CD8-positive, alpha-beta memory T cell (primary cell): Measurements from ENCODE around the gene CD244. TPM values are rescaled to one million over a fixed set of nuclear protein-coding genes. Genes with fewer than 3 reads are reported as not detected.
"Not testable (repeated sequence)": the region's sequence is repeated elsewhere in the genome, so short reads cannot be mapped to it uniquely, and the experiment has no call there.

Source experiments
- CTCF ChIA-PET: fragments of 350-600 bp; sonication (Branson Sonifier 250); formaldehyde crosslinking; loops from one replicate; lab custom pipeline; 2021; ENCODE audit warnings: antibody characterized with exemption; lab: Charles Lee
- POLR2A ChIA-PET: fragments of 350-600 bp; sonication (Branson Sonifier 250); formaldehyde crosslinking; loops from one replicate; lab custom pipeline; 2021; ENCODE audit warnings: antibody characterized with exemption; lab: Charles Lee
- DNase-seq, 5 donors: peaks; one replicate each; pipeline versions ENCODE4 v3.0.0 to v3.0.0-alpha.2; 2020 to 2022; ENCODE audit warnings: mixed read lengths in 1 of 5
- H3K27ac ChIP-seq: one replicate; pipeline ENCODE4 v1.7.0; 2013; ENCODE audit warnings: low read depth, mild to moderate bottlenecking, low read length, moderate library complexity
- H3K27me3 ChIP-seq: 2 replicates; pipeline ENCODE4 v1.7.0; 2013; ENCODE audit warnings: low read length, mild to moderate bottlenecking; ENCODE audit not compliant: insufficient read depth, poor library complexity, severe bottlenecking
- H3K36me3 ChIP-seq: 2 replicates; pipeline ENCODE4 v1.7.0; 2013; ENCODE audit warnings: mild to moderate bottlenecking, low read length, moderate library complexity; ENCODE audit not compliant: insufficient read depth
- H3K4me1 ChIP-seq: 2 replicates; pipeline ENCODE4 v1.7.0; 2013; ENCODE audit warnings: mild to moderate bottlenecking, low read length, moderate library complexity; ENCODE audit not compliant: insufficient read depth
- H3K4me3 ChIP-seq: 2 replicates; pipeline ENCODE4 v1.7.0; 2013; ENCODE audit warnings: mild to moderate bottlenecking, low read length
- H3K9me3 ChIP-seq: 2 replicates; pipeline ENCODE4 v1.7.0; 2013; ENCODE audit warnings: mild to moderate bottlenecking, low read length
- H3K27ac Mint-ChIP-seq, 8 donors: one replicate each; pipeline ENCODE4 v1.8.0; 2020 to 2021; ENCODE audit warnings: mixed read lengths in 8 of 8, mild to moderate bottlenecking in 6 of 8, inconsistent platforms in 3 of 8, moderate library complexity in 3 of 8
- H3K27me3 Mint-ChIP-seq, 2 donors: one replicate each; pipeline ENCODE4 v1.8.0; 2020 to 2021; ENCODE audit warnings: mixed read lengths in 2 of 2, mild to moderate bottlenecking in 1 of 2, moderate library complexity in 1 of 2
- H3K36me3 Mint-ChIP-seq, 3 donors: one replicate each; pipeline ENCODE4 v1.8.0; 2020 to 2021; ENCODE audit warnings: mixed read lengths in 3 of 3, inconsistent platforms in 1 of 3, mild to moderate bottlenecking in 1 of 3
- H3K4me1 Mint-ChIP-seq, 3 donors: one replicate each; pipeline ENCODE4 v1.8.0; 2020 to 2021; ENCODE audit warnings: mixed read lengths in 3 of 3, inconsistent platforms in 1 of 3, mild to moderate bottlenecking in 1 of 3
- H3K4me3 Mint-ChIP-seq, 7 donors: one replicate each; pipeline ENCODE4 v1.8.0; 2020 to 2021; ENCODE audit warnings: mixed read lengths in 7 of 7, mild to moderate bottlenecking in 6 of 7, moderate library complexity in 4 of 7, inconsistent platforms in 2 of 7
- H3K9me3 Mint-ChIP-seq, 5 donors: one replicate each; pipeline ENCODE4 v1.8.0; 2020 to 2022; ENCODE audit warnings: mixed read lengths in 5 of 5, mild to moderate bottlenecking in 3 of 5, moderate library complexity in 2 of 5, inconsistent platforms in 1 of 5
- polyA plus RNA-seq: library from polyadenylated mRNA; unstranded; fragments of 300-500 nt; fragmentation: Illumina TruSeq; gene quantifications from one replicate; pipeline ENCODE4 v1.2.3, GENCODE V29; 2021
- total RNA-seq, 2 experiments: library from RNA; stranded (reverse); gene quantifications; one replicate each; pipeline ENCODE4 v1.2.3, GENCODE V29; 2021

Gene CD244
- total and polyA plus RNA-seq, 3 experiments from 2014 or later = 1.8 to 40.7 (median 1.9) TPM

GRCh38 chr1:160902251-160902650 lies 39.6 kb upstream of the CD244 start:
- H3K36me3 Mint-ChIP-seq = peaks cover 0 to 10% (median 0%) of the 10 kb centered on the region in 3 donors
- not testable (repeated sequence) for H3K27me3 Mint-ChIP-seq

GRCh38 chr1:160901768-160902167 lies 39.1 kb upstream of the CD244 start:
- Mint-ChIP-seq H3K36me3 (peaks cover 0 to 10% (median 0%) of the 10 kb centered on the region in 3 donors), H3K27me3 (peaks cover 0 to under 1% of the 10 kb centered on the region in 2 donors), H3K9me3 (peaks cover 0 to 4% (median 2%) of the 10 kb centered on the region in 5 donors), H3K4me3 (no peak overlapping the region), H3K4me1 (no peaks in the 10 kb centered on the region), H3K27ac (peak overlapping the region in 1 of 8 donors; percentile 11)
- no peak overlapping the region for H3K27ac ChIP-seq
- H3K4me1 ChIP-seq = no peaks in the 10 kb centered on the region
- no peak overlapping the region for H3K4me3 ChIP-seq
- no peaks in the 10 kb centered on the region for H3K36me3 ChIP-seq
- ChIA-PET POLR2A (no interaction called here), CTCF (no interaction called here)
- no peaks in the 10 kb centered on the region for H3K27me3 ChIP-seq
- H3K9me3 ChIP-seq = no peaks in the 10 kb centered on the region
- no peak for DNase-seq

More at GRCh38 chr1:160902251-160902650, 39.6 kb upstream of the CD244 start:
- H3K36me3 ChIP-seq, H3K4me3 Mint-ChIP-seq, H3K9me3 Mint-ChIP-seq, H3K4me3 ChIP-seq, H3K9me3 ChIP-seq, H3K4me1 Mint-ChIP-seq, H3K4me1 ChIP-seq, DNase-seq, CTCF ChIA-PET, H3K27me3 ChIP-seq, H3K27ac ChIP-seq, POLR2A ChIA-PET: not testable (repeated sequence)
- peak overlapping the region in 1 of 8 donors; percentile 11 for H3K27ac Mint-ChIP-seq

- H3K4me1 Mint-ChIP-seq, CTCF ChIA-PET, DNase-seq, H3K9me3 Mint-ChIP-seq, H3K27me3 Mint-ChIP-seq, H3K4me1 ChIP-seq, H3K27ac Mint-ChIP-seq, H3K36me3 ChIP-seq, H3K27ac ChIP-seq, H3K27me3 ChIP-seq, H3K4me3 Mint-ChIP-seq, H3K9me3 ChIP-seq, H3K4me3 ChIP-seq, POLR2A ChIA-PET: not testable (repeated sequence)
- peaks cover 0 to 10% (median 0%) of the 10 kb centered on the region in 3 donors for H3K36me3 Mint-ChIP-seq
Observed at GRCh38 chr1:160900683-160901082, 38.0 kb upstream of the CD244 start.

- Mint-ChIP-seq H3K9me3 (peaks cover 0 to 20% (median 9%) of the 10 kb centered on the region in 5 donors), H3K27me3 (peaks cover 17 to 35% of the 10 kb centered on the region in 2 donors)
- H3K27me3 ChIP-seq, H3K4me1 Mint-ChIP-seq, DNase-seq, H3K9me3 ChIP-seq, H3K36me3 ChIP-seq, H3K36me3 Mint-ChIP-seq, POLR2A ChIA-PET, H3K27ac Mint-ChIP-seq, H3K4me3 ChIP-seq, CTCF ChIA-PET, H3K27ac ChIP-seq, H3K4me3 Mint-ChIP-seq, H3K4me1 ChIP-seq: not testable (repeated sequence)
Observed at GRCh38 chr1:160894368-160895135, 31.9 kb upstream of the CD244 start.

- Histone ChIP-seq H3K36me3 (no peaks in the 10 kb centered on the region), H3K27ac (no peak overlapping the region), H3K27me3 (peaks cover 5% of the 10 kb centered on the region), H3K9me3 (no peaks in the 10 kb centered on the region), H3K4me1 (no peaks in the 10 kb centered on the region), H3K4me3 (no peak overlapping the region)
- Mint-ChIP-seq H3K36me3 (peaks cover 0 to 10% (median 0%) of the 10 kb centered on the region in 3 donors), H3K4me1 (no peaks in the 10 kb centered on the region), H3K27me3 (peaks cover 17 to 36% of the 10 kb centered on the region in 2 donors), H3K27ac (peak overlapping the region in 1 of 8 donors; percentile 30), H3K9me3 (peaks cover 0 to 17% (median 5%) of the 10 kb centered on the region in 5 donors), H3K4me3 (no peak overlapping the region)
- CTCF ChIA-PET = no interaction called here
- no peak for DNase-seq
- POLR2A ChIA-PET = no interaction called here
Observed at GRCh38 chr1:160891474-160891873, 28.8 kb upstream of the CD244 start.

GRCh38 chr1:160888926-160889325 lies 26.2 kb upstream of the CD244 start:
- peaks cover 0 to 4% (median 4%) of the 10 kb centered on the region in 5 donors for H3K9me3 Mint-ChIP-seq
- Histone ChIP-seq H3K27me3 (peaks cover 5% of the 10 kb centered on the region), H3K9me3 (no peaks in the 10 kb centered on the region), H3K27ac (no peak overlapping the region), H3K36me3 (no peaks in the 10 kb centered on the region), H3K4me3 (no peak overlapping the region), H3K4me1 (no peaks in the 10 kb centered on the region)
- H3K4me3 Mint-ChIP-seq = no peak overlapping the region
- H3K27ac Mint-ChIP-seq = no peak overlapping the region
- H3K4me1 Mint-ChIP-seq = peaks cover 0 to 8% (median 0%) of the 10 kb centered on the region in 3 donors
- CTCF ChIA-PET = interaction anchor here (1.4 to 1.5 kb wide), 2 partner anchors 52 to 101 kb away, joined by 3 to 4 read pairs; no protein-coding TSS in a partner anchor
- no peak for DNase-seq
- peaks cover 0 to 5% (median 0%) of the 10 kb centered on the region in 3 donors for H3K36me3 Mint-ChIP-seq
- H3K27me3 Mint-ChIP-seq = peaks cover 12 to 22% of the 10 kb centered on the region in 2 donors
- POLR2A ChIA-PET = no interaction called here

GRCh38 chr1:160887071-160887470 lies 24.4 kb upstream of the CD244 start:
- Mint-ChIP-seq H3K4me1 (peaks cover 0 to 8% (median 0%) of the 10 kb centered on the region in 3 donors), H3K27me3 (peaks cover 7 to 16% of the 10 kb centered on the region in 2 donors), H3K9me3 (no peaks in the 10 kb centered on the region), H3K36me3 (no peaks in the 10 kb centered on the region), H3K4me3 (no peak overlapping the region), H3K27ac (no peak overlapping the region)
- Histone ChIP-seq H3K4me3 (no peak overlapping the region), H3K36me3 (no peaks in the 10 kb centered on the region), H3K9me3 (no peaks in the 10 kb centered on the region), H3K27me3 (peaks cover 5% of the 10 kb centered on the region), H3K4me1 (no peaks in the 10 kb centered on the region), H3K27ac (no peak overlapping the region)
- CTCF ChIA-PET = no interaction called here
- POLR2A ChIA-PET = no interaction called here
- DNase-seq = no peak

- H3K27me3 Mint-ChIP-seq = peaks cover 3 to 4% of the 10 kb centered on the region in 2 donors
- CTCF ChIA-PET = interaction anchor here (0.8 to 1.4 kb wide), 4 partner anchors 20 to 66 kb away, joined by 4 read pairs; no protein-coding TSS in a partner anchor
- no peaks in the 10 kb centered on the region for H3K36me3 Mint-ChIP-seq
Observed at GRCh38 chr1:160885042-160885441, 22.4 kb upstream of the CD244 start, which contains the start of gene ITLN1. Gene ITLN1, minus strand, starts transcription at chr1:160885180. Its CDS starts 303 bp downstream, at chr1:160884877.

More at GRCh38 chr1:160885042-160885441, 22.4 kb upstream of the CD244 start, which contains the start of gene ITLN1:
- Histone ChIP-seq H3K9me3 (no peaks in the 10 kb centered on the region), H3K27me3 (peaks cover 5% of the 10 kb centered on the region), H3K4me3 (no peak within 1 kb of the TSS), H3K4me1 (no peaks in the 10 kb centered on the region), H3K27ac (no peak within 1 kb of the TSS), H3K36me3 (no peaks in the 10 kb centered on the region)
- POLR2A ChIA-PET = no interaction called here
- DNase-seq = no peak
- Mint-ChIP-seq H3K4me3 (peak within 1 kb of the TSS in 1 of 7 donors; percentile 48), H3K4me1 (peaks cover 0 to 15% (median 0%) of the 10 kb centered on the region in 3 donors), H3K27ac (peak within 1 kb of the TSS in 2 of 8 donors; percentile 77 to 80), H3K9me3 (no peaks in the 10 kb centered on the region)
